Measurements from ENCODE around the gene ZNF385C.

- TF ChIP-seq CTCF (IDR thresholded peaks at IDR 0.05) (no peak), POLR2A (IDR thresholded peaks at IDR 0.05) (no peak)
Observed at GRCh38 chr17:42098730-42099399, 592 bp upstream of the ZNF385C start.
